ENCODE data around the gene CARMIL1.

Gene CARMIL1

DNA sequence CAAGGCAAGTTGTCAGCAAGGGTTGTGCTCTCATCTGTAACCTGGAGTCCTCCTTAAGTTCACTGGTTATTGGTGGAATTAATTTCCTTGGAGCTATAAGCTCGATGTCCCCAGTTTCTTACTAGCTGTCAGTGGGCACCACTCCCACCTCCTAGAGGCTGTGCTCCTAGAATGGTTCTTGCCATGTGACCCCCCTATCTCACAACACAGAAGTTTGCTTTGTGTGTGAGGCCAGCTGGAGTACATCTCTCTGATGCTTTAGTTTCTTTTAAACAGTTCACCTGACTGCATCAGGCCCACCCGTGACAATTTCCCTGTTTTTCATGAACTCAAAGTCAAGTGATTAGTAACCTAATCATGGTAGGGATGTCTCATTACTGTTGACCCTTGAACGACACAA is 193.7 kb downstream of the CARMIL1 start:
- H3K36me3 ChIP-seq (ENCODE audit: control insufficient read depth in 2 of 2, insufficient read depth in 2 of 2, low read length in 2 of 2), result no peaks in the 10 kb centered on the region
- no peak overlapping the region for H3K4me3 ChIP-seq (ENCODE audit: low read length in 2 of 2)
- no peaks in the 10 kb centered on the region for H3K9me3 ChIP-seq (ENCODE audit: control insufficient read depth in 2 of 2, low read length in 2 of 2)
- H3K9ac ChIP-seq (ENCODE audit: low read length in 2 of 2), result no peak overlapping the region
- no peaks in the 10 kb centered on the region for H3K27me3 ChIP-seq (ENCODE audit: control insufficient read depth in 1 of 2, insufficient read depth in 2 of 2, low read length in 2 of 2)
- H3K4me1 ChIP-seq (ENCODE audit: control insufficient read depth, insufficient read depth, low read length), result no peaks in the 10 kb centered on the region
- H3K27ac ChIP-seq (ENCODE audit: low read length), result no peak overlapping the region

DNA sequence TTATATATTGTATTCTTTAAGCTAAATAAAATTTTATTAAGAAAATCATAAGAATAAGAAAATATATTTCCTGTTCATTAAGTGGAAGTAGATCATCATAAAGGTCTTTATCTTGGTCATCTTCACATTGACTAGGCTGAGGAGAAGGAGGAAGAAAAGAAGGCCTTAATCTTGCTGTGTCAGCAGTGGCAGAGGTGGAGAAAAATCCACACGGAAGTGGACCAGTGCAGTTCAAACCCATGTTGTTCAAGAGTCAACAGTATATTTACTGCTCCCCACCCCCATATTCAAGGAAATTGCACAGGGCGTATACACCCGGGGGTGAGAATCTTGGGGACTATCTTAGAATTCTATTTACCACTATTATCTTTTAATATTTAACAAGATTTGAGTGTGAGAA is 194.3 kb downstream of the CARMIL1 start:
- no peaks in the 10 kb centered on the region for H3K27me3 ChIP-seq (ENCODE audit: control insufficient read depth in 1 of 2, insufficient read depth in 2 of 2, low read length in 2 of 2)
- no peak overlapping the region for H3K9ac ChIP-seq (ENCODE audit: low read length in 2 of 2)
- H3K27ac ChIP-seq (ENCODE audit: low read length), result no peak overlapping the region
- no peaks in the 10 kb centered on the region for H3K4me1 ChIP-seq (ENCODE audit: control insufficient read depth, insufficient read depth, low read length)
- H3K4me3 ChIP-seq (ENCODE audit: low read length in 2 of 2), result no peak overlapping the region
- no peaks in the 10 kb centered on the region for H3K9me3 ChIP-seq (ENCODE audit: control insufficient read depth in 2 of 2, low read length in 2 of 2)
- no peaks in the 10 kb centered on the region for H3K36me3 ChIP-seq (ENCODE audit: control insufficient read depth in 2 of 2, insufficient read depth in 2 of 2, low read length in 2 of 2)

DNA sequence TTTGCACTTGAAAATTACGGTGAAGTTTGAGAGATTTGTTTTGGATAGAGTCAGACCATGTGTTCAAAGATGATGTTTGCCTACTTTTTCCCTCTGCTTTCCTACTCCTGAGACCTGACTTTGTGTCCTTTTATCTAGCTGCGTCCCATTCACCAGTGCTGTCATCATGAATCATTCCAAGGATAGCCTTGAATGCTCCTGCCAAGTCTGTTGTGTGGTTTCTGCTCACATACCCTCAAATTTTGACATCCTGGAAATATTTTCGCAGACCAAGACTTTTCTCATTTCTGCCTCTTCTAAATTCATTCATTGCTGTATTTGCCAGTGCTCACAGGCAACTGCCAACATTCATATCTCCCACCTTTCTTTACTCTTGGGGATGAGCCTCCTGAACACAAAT is 197.0 kb downstream of the CARMIL1 start:
- H3K4me3 ChIP-seq (ENCODE audit: low read length in 2 of 2), result no peak overlapping the region
- H3K4me1 ChIP-seq (ENCODE audit: control insufficient read depth, insufficient read depth, low read length), result no peaks in the 10 kb centered on the region
- no peaks in the 10 kb centered on the region for H3K27me3 ChIP-seq (ENCODE audit: control insufficient read depth in 1 of 2, insufficient read depth in 2 of 2, low read length in 2 of 2)
- no peaks in the 10 kb centered on the region for H3K36me3 ChIP-seq (ENCODE audit: control insufficient read depth in 2 of 2, insufficient read depth in 2 of 2, low read length in 2 of 2)
- H3K9me3 ChIP-seq (ENCODE audit: control insufficient read depth in 2 of 2, low read length in 2 of 2), result no peaks in the 10 kb centered on the region
- H3K9ac ChIP-seq (ENCODE audit: low read length in 2 of 2), result no peak overlapping the region
- no peak overlapping the region for H3K27ac ChIP-seq (ENCODE audit: low read length)

- Histone ChIP-seq H3K27ac (ENCODE audit: low read length) (no peak overlapping the region), H3K9me3 (ENCODE audit: control insufficient read depth in 2 of 2, low read length in 2 of 2) (no peaks in the 10 kb centered on the region), H3K4me1 (ENCODE audit: control insufficient read depth, insufficient read depth, low read length) (no peaks in the 10 kb centered on the region), H3K9ac (ENCODE audit: low read length in 2 of 2) (no peak overlapping the region), H3K36me3 (ENCODE audit: control insufficient read depth in 2 of 2, insufficient read depth in 2 of 2, low read length in 2 of 2) (no peaks in the 10 kb centered on the region), H3K27me3 (ENCODE audit: control insufficient read depth in 1 of 2, insufficient read depth in 2 of 2, low read length in 2 of 2) (no peaks in the 10 kb centered on the region), H3K4me3 (ENCODE audit: low read length in 2 of 2) (no peak overlapping the region)
Measured at GRCh38 chr6:25477006-25477590, 197.9 kb downstream of the CARMIL1 start.

DNA sequence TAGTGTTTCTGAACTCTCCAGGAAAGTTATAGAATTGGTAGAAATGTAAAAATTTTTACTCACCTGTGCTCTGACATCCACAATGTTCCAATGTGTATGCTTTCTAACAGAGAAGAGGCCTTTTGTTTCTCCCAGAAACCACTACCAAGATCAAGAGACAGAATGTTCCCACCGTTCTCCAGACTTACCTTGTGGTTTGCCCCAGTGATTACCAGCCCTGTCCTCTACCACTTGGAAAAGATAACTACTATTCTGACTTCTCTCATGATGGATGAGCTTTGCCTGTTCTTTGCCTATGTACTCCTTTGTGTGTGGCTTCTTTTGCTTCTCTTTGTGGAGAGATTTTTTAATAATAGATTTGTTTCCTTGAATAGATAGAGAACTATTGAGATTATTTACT is 199.8 kb downstream of the CARMIL1 start:
- Histone ChIP-seq H3K27me3 (ENCODE audit: control insufficient read depth in 1 of 2, insufficient read depth in 2 of 2, low read length in 2 of 2) (no peaks in the 10 kb centered on the region), H3K9ac (ENCODE audit: low read length in 2 of 2) (no peak overlapping the region), H3K4me1 (ENCODE audit: control insufficient read depth, insufficient read depth, low read length) (no peaks in the 10 kb centered on the region)

GRCh38 chr6:25481267-25481666 is 202.1 kb downstream of the CARMIL1 start:
- no peak overlapping the region for H3K9ac ChIP-seq (ENCODE audit: low read length in 2 of 2)

More for the DNA sequence above, 199.8 kb downstream of the CARMIL1 start:
- H3K27ac ChIP-seq (ENCODE audit: low read length), result no peak overlapping the region
- no peak overlapping the region for H3K4me3 ChIP-seq (ENCODE audit: low read length in 2 of 2)
- no peaks in the 10 kb centered on the region for H3K36me3 ChIP-seq (ENCODE audit: control insufficient read depth in 2 of 2, insufficient read depth in 2 of 2, low read length in 2 of 2)
- no peaks in the 10 kb centered on the region for H3K9me3 ChIP-seq (ENCODE audit: control insufficient read depth in 2 of 2, low read length in 2 of 2)

DNA sequence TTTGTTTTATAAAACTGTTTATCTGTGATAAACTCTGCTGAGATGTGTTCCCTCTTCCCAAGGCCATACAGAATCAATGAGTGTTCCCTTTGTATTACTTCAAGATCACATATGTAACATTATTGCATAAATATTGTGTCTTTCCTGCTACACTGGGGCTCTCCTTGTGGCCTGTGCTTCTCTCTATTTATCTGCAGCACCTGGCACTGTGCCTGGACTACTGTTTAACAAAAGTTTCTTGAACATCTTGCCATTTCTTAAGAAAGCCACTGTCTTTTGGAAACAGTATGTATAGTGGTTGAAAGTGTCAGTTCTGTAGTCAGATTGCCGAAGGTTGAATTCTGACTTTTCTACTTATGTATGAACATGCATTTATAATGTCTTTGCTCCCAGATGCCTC is 203.8 kb downstream of the CARMIL1 start:
- H3K36me3 ChIP-seq (ENCODE audit: control insufficient read depth in 2 of 2, insufficient read depth in 2 of 2, low read length in 2 of 2), result no peaks in the 10 kb centered on the region
- no peaks in the 10 kb centered on the region for H3K27me3 ChIP-seq (ENCODE audit: control insufficient read depth in 1 of 2, insufficient read depth in 2 of 2, low read length in 2 of 2)
- H3K4me3 ChIP-seq (ENCODE audit: low read length in 2 of 2), result no peak overlapping the region
- no peaks in the 10 kb centered on the region for H3K9me3 ChIP-seq (ENCODE audit: control insufficient read depth in 2 of 2, low read length in 2 of 2)
- no peak overlapping the region for H3K27ac ChIP-seq (ENCODE audit: low read length)
- H3K4me1 ChIP-seq (ENCODE audit: control insufficient read depth, insufficient read depth, low read length), result no peaks in the 10 kb centered on the region
- H3K9ac ChIP-seq (ENCODE audit: low read length in 2 of 2), result no peak overlapping the region

More at GRCh38 chr6:25481267-25481666, 202.1 kb downstream of the CARMIL1 start:
- H3K9me3 ChIP-seq (ENCODE audit: control insufficient read depth in 2 of 2, low read length in 2 of 2), result no peaks in the 10 kb centered on the region
- H3K27ac ChIP-seq (ENCODE audit: low read length), result no peak overlapping the region
- H3K4me1 ChIP-seq (ENCODE audit: control insufficient read depth, insufficient read depth, low read length), result no peaks in the 10 kb centered on the region
- H3K36me3 ChIP-seq (ENCODE audit: control insufficient read depth in 2 of 2, insufficient read depth in 2 of 2, low read length in 2 of 2), result no peaks in the 10 kb centered on the region
- H3K4me3 ChIP-seq (ENCODE audit: low read length in 2 of 2), result no peak overlapping the region
- H3K27me3 ChIP-seq (ENCODE audit: control insufficient read depth in 1 of 2, insufficient read depth in 2 of 2, low read length in 2 of 2), result no peaks in the 10 kb centered on the region

DNA sequence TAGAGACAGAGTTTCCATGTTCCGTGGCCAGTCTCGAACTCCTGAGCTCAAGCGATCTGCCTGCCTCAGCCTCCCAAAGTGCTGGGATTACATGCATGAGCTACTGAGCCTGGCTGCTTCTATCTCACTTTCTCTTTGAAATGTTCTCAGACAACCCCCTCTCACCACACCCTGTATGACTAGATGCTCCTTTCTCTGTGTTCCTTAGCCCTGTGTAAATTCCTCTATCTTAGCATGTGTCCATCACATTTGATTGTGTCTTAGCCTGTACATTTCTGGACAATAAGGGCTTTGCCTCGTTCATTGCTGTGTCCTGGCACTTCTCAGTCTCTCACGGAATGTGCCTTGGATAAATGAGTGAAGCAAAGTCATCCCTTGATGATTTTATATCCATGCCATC is 204.8 kb downstream of the CARMIL1 start:
- no peaks in the 10 kb centered on the region for H3K36me3 ChIP-seq (ENCODE audit: control insufficient read depth in 2 of 2, insufficient read depth in 2 of 2, low read length in 2 of 2)
- no peaks in the 10 kb centered on the region for H3K27me3 ChIP-seq (ENCODE audit: control insufficient read depth in 1 of 2, insufficient read depth in 2 of 2, low read length in 2 of 2)
- no peak overlapping the region for H3K27ac ChIP-seq (ENCODE audit: low read length)

DNA sequence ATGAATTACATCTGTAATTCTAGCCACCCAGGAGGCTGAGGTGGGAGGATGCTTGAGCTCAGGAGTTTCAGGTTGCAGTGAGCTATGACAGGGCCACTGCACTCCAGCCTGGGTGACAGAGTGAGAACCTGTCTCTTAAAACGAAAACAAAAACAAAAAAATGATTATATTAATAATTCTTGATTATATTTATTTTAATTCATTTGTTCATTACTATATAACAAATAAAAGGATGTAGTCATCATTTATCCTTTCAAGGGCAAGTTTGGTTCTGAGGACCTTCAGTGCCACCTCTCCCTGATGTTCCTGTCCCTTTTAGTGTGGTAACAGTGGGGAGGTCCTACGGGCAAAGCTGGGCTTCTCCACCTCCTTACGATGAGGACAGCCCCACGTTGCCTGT is 205.7 kb downstream of the CARMIL1 start:
- H3K36me3 ChIP-seq (ENCODE audit: control insufficient read depth in 2 of 2, insufficient read depth in 2 of 2, low read length in 2 of 2), result no peaks in the 10 kb centered on the region
- H3K9ac ChIP-seq (ENCODE audit: low read length in 2 of 2), result no peak overlapping the region
- H3K27ac ChIP-seq (ENCODE audit: low read length), result no peak overlapping the region
- no peaks in the 10 kb centered on the region for H3K9me3 ChIP-seq (ENCODE audit: control insufficient read depth in 2 of 2, low read length in 2 of 2)
- no peaks in the 10 kb centered on the region for H3K27me3 ChIP-seq (ENCODE audit: control insufficient read depth in 1 of 2, insufficient read depth in 2 of 2, low read length in 2 of 2)
- H3K4me1 ChIP-seq (ENCODE audit: control insufficient read depth, insufficient read depth, low read length), result no peaks in the 10 kb centered on the region
- no peak overlapping the region for H3K4me3 ChIP-seq (ENCODE audit: low read length in 2 of 2)

More for the DNA sequence above, 204.8 kb downstream of the CARMIL1 start:
- no peak overlapping the region for H3K4me3 ChIP-seq (ENCODE audit: low read length in 2 of 2)
- H3K9me3 ChIP-seq (ENCODE audit: control insufficient read depth in 2 of 2, low read length in 2 of 2), result no peaks in the 10 kb centered on the region
- H3K9ac ChIP-seq (ENCODE audit: low read length in 2 of 2), result no peak overlapping the region
- H3K4me1 ChIP-seq (ENCODE audit: control insufficient read depth, insufficient read depth, low read length), result no peaks in the 10 kb centered on the region

- no peak overlapping the region for H3K27ac ChIP-seq (ENCODE audit: low read length)
Measured at GRCh38 chr6:25485821-25486534, 206.8 kb downstream of the CARMIL1 start.

GRCh38 chr6:25486550-25486949 is 207.4 kb downstream of the CARMIL1 start:
- Histone ChIP-seq H3K9ac (ENCODE audit: low read length in 2 of 2) (no peak overlapping the region), H3K9me3 (ENCODE audit: control insufficient read depth in 2 of 2, low read length in 2 of 2) (no peaks in the 10 kb centered on the region), H3K27me3 (ENCODE audit: control insufficient read depth in 1 of 2, insufficient read depth in 2 of 2, low read length in 2 of 2) (no peaks in the 10 kb centered on the region), H3K4me1 (ENCODE audit: control insufficient read depth, insufficient read depth, low read length) (no peaks in the 10 kb centered on the region), H3K36me3 (ENCODE audit: control insufficient read depth in 2 of 2, insufficient read depth in 2 of 2, low read length in 2 of 2) (no peaks in the 10 kb centered on the region), H3K27ac (ENCODE audit: low read length) (no peak overlapping the region), H3K4me3 (ENCODE audit: low read length in 2 of 2) (no peak overlapping the region)

More at GRCh38 chr6:25485821-25486534, 206.8 kb downstream of the CARMIL1 start:
- Histone ChIP-seq H3K9me3 (ENCODE audit: control insufficient read depth in 2 of 2, low read length in 2 of 2) (no peaks in the 10 kb centered on the region), H3K4me3 (ENCODE audit: low read length in 2 of 2) (no peak overlapping the region), H3K36me3 (ENCODE audit: control insufficient read depth in 2 of 2, insufficient read depth in 2 of 2, low read length in 2 of 2) (no peaks in the 10 kb centered on the region), H3K27me3 (ENCODE audit: control insufficient read depth in 1 of 2, insufficient read depth in 2 of 2, low read length in 2 of 2) (no peaks in the 10 kb centered on the region), H3K4me1 (ENCODE audit: control insufficient read depth, insufficient read depth, low read length) (no peaks in the 10 kb centered on the region), H3K9ac (ENCODE audit: low read length in 2 of 2) (no peak overlapping the region)
